GM21737 (cell line): ENCODE measurements around the gene SYT9.

Source experiments
- ATAC-seq: cut with Tn5 transposase; IDR thresholded peaks from one replicate; pipeline ENCODE4 v1.9.1; 2021; ENCODE audit warnings: mild to moderate bottlenecking, moderate library complexity; ENCODE audit not compliant: unreplicated experiment

SYT9 gene

DNA sequence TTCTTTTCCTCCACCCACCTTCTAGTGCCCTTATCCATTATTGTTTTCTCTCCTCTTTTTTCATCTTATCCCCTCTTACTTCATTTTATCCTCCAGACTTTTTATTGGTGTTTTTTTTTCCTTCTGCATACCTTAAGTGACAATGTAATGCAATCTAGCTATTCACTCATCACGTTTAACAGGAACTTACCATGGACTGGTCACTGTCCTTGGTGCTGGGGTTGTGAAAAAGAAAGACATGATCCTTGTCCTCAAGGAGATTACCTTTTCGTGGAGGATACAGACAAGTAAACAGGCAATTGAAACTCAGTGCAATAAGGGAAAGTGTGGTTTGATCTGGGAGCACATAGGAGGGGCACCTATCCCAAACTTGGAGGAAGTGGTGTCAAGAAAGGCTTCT, 20.7 kb downstream of the SYT9 start:
- ATAC-seq: no peak

DNA sequence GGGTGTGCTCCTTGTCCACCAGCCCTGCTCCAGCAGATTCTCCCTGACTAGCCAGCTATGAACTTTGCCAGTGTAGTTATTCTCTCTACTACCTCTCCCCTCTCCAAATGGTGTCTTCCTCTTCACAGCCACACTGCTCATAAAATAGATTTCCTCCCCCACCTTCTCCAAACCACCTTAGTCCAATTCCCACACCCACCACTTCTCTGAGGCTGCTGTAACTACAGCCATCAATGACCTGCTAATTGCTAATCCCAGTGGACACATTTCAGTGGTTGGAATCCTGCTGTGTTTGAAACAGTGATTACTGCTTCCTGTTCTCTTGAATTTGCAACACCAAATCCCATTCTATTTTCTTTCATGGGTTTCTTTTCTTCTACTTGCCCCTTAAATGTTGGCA, 23.4 kb downstream of the SYT9 start:
- no peak for ATAC-seq

DNA sequence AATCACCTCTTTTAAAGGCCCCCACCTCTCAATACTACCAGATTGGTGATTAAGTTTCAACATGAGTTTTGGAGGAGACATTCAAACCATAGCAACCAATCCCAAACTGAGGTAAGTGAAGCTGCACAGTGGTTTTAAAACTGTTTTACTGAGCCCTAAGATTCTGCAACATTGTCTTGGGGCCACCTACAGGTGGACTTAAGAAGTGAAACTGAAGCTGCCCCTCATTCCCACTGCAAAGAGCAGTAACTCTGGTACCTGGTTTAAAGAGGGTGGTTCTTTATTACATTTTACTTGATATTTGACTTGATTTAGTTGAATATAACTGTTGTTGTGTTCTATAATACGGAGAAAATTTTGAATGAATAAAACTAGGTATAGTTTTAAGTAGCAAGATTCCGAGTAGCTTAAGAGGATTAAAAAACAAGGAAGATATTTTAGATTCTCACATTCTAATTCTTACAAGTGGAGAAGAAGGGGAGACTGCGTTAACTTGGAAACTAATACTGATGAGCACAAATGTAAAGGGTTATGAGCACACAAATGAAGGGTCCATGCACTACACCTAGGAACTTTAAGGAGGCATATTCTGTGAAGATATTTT, 26.7 kb downstream of the SYT9 start:
- no peak for ATAC-seq

DNA sequence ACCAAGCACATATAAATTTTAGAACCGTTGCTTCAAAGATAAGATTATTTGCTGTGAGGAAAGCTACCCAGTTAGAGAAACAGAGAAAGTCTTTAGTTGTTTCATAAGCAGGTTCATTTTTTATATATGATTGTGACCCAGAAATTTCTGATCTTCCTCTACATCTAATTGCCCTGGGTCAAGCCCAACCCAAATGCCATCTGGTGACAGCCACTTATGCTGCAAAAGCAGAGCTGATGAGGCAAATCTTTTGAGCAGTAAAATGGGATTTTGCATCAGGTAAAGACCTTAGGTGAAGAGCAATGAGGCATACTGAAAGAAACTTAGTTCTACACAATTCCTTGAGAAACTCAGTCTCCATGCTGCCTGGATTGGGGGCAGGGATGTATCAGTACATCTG, 28.0 kb downstream of the SYT9 start:
- ATAC-seq: no peak

DNA sequence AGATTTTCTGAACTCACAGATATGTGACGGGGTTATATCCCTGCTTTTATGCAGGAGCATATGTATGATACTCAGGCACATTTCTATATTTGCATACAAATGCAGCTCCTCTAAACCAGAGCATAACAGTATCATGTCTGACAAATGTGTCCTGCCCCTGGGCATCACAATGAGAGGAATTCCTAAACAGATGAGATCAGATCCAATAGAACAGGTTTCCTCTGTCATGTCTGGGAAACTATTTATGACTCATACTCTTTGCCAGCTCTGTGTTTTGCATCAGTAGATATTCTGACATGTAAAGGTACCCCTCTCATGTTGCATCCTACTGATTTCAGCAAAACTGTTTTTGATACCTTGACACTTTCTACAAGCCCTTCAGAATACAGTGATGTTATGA, 29.4 kb downstream of the SYT9 start:
- no peak for ATAC-seq

DNA sequence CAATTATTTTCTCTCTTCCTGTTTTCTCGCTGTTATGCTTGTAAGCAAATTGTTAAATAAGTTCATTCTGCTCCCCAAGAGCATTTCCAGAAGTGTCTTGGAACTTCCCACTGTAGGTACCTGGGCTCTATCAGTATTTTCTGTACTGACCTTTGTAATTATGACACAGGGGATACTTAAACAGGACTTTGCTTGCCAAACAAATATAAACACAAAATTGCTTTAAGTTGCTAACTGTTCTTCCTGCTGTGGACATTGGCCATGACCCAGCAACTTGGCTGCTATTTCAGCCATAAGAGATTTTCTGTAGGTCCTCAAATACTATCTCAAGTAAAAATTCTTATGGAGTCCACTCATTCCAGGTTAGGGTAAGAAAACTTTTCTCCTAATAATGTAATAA, 30.1 kb downstream of the SYT9 start:
- ATAC-seq: no peak

DNA sequence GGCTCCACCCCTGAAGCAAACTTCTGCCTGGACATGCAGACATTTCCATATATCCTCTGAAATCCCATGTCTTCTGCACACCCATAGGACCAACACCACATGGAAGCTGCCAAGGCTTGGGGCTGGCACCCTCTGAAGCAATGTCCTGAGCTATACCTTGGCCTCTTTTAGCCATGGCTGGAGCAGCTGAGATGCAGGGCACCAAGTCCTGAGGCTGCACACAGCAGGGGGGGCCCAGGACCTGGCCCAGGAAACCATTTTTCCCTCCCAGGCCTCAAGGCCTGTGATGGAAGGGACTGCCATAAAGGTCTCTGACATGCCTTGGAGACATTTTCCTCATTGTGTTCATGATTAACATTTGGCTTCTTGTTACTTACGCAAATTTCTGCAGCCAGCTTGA, 34.5 kb downstream of the SYT9 start:
- no peak for ATAC-seq

DNA sequence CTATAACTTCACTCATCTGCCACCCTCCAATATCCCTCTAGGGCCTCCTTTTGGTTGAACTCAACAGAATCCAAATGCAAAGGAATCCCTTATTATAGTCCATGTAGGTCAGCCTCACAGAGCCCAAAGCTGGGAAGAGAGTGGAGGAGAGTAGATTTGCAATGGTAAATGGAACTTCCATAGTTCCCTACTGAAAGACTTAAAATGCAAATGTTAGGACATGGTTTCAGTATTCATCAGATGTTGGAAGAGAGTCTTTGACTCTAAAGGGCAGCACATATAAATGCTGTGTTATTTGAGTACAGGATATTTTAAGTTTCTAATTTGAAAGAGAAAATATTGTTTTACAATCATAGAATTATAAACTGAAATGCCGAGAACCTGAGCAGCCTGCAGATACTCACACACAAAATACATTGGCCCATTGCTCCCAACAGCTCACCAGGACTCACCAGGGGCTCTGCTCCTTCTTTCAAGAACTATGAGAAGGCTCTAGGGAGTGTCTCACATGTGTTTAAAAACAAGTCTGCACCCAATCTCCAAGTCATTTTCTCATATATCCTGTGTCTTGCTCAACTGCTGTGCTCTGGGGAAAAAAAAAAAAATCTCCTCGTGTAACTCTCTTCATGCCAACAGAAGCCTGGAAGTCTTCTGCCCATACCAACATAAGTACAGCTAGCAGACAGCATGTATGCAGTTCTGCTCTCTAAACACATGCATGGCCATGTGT, 39.6 kb downstream of the SYT9 start:
- ATAC-seq: no peak

DNA sequence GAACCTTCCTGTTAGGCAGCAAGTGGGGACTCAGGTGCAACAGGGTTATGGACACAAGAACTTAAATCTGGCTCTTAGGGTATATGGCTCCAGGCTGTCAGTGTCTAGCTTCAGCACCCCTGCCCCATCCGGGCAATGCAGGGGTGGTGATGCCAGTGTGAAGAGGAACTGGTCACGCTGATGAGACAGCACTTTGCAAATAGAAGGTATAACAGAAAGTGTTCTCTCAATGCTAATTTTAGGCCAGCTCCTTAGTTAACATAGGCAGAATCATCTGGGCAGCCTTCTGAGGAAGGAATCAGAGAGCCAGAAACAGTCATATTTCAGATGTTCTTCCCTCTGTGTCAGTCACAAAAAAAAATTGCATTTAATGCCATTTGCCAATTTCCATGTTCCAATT, 41.2 kb downstream of the SYT9 start:
- ATAC-seq: no peak

DNA sequence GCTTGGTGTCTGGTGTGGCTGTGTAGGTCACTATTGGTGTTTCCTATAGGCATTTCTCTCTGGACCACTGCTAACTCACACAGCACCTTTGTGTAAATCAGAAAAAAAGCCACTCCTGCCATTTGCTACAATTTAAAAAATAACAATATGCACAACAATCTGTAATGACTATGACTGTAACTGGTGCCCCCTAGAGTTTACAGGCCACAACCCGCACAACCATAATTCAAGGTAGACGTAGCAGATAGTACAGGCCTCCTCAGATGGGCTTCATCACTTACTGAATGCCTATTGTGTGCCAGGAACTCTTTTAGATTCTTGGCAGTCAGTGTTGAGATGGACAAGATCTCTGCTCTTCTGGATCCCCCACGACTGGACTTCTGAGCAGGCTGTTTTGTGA, 47.7 kb downstream of the SYT9 start:
- no peak for ATAC-seq

DNA sequence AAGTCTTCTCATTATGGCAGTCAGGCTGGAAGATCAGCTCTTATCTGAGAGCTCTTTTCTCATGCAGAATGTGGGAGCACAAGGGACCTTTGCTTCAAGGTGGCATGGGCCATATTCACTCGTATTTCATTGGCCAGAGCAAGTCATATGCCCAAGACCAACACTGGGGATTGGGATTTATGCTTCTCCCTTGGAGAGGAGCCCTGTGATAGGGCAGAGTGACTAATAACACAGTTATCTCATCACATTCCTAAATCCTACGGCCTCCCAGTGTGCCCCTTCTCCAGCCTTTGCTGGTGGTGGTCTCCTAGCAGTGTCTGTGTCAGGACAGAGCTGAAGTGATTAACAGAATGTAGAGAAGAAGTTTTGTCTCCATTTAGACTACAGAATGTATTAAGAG, 48.6 kb downstream of the SYT9 start:
- ATAC-seq: no peak

DNA sequence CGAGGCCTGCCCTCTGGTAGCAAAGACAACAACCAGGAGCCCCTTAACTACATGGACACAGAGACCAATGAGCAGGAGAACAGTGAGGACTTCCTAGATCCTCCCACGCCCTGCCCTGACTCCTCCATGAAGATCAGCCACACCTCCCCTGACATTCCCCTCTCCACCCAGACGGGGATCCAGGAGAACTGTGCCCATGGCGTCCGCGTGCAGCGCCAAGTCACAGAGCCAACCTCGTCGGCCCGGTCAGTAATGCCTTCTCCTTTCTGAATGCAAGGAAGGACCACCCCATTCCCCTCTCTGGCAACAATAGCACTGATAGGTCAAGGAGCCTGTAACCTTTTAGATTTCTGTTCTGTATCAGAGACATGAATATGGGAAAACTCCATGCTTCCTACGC, 51.4 kb downstream of the SYT9 start:
- ATAC-seq: no peak

DNA sequence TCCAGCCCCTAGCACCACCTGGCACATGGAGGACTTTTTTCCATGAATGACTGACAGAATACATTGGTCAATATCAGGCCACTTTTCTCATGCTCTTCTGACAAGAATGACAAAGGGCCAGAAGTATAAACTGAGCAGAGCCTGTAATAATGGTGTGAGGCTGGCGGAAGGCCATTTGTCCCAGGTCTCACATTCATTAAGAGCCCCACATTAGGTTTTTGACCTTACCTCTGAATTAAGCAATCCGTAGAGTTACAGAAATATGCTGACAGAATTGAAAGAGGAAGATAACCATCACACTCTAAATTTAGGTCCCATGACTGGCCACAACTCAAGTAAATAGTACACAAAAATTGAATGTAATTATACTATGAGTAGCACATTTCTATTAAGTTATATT, 55.2 kb downstream of the SYT9 start:
- no peak for ATAC-seq

DNA sequence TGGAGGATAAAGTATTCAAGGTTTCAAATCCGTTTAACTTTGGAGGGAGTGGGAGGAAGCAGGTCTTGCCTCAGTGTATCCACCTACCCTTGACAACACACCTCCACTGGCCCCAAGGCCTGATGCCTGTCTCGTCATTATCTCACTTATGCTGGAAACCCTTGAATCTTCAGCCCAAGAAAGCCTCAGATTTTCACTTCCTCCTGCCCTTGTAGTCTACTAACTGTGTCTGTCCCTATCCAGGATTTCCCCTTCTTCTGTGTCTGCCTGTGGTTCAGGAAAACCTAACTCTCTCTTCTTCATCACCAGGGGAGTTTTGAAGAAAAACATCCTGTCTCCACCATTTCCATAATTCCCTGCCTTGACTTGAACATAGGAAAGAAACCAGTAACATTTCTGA, 56.1 kb downstream of the SYT9 start:
- ATAC-seq: no peak

DNA sequence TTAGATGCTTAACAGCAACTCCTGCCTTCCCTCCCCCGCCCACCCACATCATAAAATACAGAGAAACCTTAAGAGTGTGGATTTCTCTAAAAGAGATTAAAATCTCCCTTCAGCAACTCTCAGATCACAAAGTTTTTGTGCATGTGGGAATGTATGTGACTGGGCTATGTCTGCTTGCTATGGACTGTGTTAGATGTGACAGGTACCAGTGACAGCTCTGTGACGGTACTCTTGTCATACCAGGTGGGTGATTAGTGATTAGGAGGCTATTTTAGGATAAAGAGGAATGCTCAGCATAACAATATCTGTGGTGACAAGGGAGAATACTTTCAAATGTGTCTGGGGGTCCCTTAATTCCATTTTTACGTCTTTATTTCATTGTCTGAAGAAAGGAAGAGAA, 60.2 kb downstream of the SYT9 start:
- ATAC-seq: no peak

DNA sequence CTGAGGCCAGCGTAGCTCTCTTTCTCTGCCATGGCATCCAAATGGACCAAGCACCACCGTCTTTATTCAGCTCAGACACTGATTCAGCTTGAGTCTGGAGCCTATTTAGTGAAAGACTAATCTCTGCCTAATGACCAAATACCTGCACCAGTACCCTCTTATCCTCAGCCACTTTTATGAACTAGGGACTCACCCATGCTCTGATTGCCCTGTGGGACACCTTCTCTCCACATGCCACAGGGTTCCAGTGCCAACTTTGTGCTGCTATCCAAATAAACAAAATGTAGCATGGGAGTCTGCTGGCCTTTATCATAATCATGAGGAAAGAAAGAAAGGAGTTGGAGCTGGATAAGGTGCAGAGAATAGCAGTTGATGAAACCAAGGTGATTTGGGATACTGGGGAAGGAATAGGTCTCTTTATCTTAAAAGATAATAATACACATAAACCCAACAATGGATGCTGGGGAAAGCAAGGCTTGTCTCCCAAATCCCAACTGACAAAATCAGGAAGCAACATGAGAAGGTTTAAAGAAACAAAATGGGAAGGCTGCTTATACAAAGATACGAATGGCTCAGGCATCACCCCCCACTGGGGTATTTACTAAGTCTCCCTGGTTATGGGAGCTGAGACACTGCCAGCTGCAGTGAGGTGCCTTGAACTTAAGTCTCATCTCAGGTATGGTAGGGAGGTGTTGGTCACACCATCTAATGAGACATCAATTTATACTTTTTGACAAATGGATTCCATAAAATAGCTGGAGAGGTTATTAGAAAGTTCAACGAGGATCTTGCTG, 63.3 kb downstream of the SYT9 start:
- no peak for ATAC-seq

DNA sequence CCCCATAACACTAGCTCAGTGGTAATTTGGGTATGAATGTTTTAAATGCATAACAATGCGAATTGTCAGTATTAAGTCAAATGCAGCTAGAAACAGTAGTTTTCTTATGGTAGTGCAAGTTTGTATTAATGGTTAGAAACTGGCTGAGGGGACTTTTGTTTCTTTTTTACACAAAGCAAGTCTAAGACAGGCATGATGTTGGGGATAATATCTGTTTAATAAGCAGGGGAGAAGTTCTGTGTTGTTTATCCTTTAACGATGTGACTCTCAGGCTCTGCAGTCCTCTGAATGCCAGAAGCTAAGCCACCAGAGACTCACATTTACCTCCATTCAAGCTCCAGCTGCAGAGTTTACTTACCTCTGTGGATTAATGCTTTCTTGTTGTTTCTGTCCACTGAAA, 67.8 kb downstream of the SYT9 start:
- ATAC-seq: no peak

DNA sequence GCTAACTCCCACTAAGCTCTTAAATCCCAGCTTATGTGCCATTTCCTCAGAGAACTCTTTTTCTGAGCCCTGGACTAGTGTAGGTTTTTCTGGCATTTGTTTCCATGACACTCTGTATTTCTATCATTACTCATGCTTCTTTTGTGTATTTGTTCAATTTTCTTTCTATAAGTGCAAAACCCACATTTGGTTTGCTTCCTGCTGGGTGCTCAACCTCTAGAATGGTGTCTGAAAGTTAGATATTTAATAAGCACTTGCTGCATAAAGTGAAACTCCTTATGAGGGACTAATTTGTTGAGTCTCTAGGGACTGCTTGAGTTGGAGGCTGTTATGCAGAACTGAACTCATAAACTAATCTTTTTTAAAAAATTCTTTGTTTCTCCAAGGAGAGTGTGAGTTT, 68.6 kb downstream of the SYT9 start:
- no peak for ATAC-seq

DNA sequence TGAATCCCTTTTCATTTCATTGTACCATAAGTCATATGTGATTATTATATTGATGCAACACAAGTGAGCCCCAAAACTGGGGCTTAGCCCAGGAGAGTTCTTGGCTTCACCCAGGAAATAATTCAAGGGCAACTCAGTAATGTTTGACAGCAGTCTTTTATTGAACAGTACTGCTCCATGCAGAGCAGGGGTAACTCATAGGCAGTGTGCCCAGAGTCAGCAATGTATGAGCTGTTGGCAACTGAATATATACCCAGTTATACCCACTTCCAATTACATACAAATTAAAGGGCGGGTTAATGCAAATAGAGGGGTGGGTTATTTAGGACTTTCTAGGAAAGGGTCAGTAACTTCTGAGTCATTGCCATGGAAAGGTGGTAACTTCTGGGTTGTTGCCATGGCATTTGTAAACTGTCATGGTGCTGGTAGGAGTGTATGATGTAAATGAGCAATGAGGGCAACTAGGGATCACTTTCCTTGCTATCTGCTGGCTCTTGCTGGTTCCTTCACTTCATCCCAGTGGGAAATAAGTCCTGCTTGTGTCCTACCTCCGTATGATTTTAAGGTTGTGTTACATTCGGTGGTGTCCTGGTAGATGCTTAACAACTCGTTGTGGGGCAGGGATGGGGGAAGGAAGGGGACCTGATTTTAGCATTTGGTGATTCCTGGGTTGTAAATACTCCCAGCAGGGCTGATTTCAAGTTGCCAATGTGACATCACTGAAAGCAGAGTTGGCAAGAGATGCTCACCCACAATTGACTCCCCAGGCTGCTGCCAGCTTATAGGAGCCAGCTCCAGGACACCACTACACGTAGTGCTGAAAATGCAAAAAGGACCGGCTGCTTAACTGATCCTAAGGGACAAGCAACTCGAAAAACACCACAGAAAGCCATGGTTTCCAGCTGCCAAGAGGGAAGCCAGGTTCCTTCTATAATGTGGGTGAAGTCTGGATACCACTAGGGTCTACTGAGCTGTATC, 70.1 kb downstream of the SYT9 start:
- ATAC-seq: no peak

DNA sequence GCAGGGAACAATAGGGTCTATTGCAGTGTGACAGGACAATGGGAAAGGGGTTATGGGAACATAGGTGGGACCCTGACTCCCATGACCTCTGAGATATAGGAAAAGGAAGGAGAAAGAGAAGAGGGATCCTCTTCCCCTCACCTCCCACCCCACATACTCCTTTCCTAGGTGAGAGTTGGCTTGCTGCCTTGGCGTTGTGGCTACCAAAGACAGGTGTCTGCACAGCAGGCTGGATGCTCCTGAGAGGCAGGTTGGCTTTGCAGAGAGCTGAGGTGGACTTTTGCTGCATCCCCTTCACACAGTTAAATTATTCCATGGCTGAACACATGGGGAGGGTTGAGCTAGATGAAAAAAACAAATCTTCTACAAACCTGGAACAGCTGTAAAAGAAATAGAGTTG, 80.7 kb downstream of the SYT9 start:
- ATAC-seq: no peak

DNA sequence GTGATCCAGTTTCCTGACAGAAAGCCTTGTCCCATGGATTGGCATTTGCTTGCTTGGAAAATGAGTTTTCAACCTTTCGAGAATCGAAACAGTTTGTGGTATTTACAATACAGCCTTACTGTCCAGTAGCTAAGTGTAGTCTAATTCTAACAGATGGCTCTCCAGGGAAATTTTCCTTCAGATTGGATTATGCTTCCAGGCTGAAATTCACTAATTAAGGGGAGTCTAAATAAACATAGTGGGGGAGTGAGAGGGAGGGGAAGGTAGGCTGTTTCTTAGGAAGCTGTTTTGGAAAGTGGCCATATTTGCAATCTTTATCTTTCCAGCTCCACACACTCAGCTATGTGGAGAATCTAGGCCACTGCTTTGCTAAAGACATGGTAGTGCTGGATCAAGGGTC, 81.3 kb downstream of the SYT9 start:
- ATAC-seq: no peak
